Renal cortex interstitium (tissue), 11 donors: Measurements from ENCODE around the gene LTBP1. TPM values are rescaled to one million over a fixed set of nuclear protein-coding genes. Genes with fewer than 3 reads are reported as not detected.
A peak's percentile ranks its signal among the peaks of the same experiment; 100 is the strongest.

Experiments
- DNase-seq, 11 donors: peaks; one replicate each; pipeline ENCODE4 v3.0.0-alpha.2; 2013; ENCODE audit warnings: low read depth in 9 of 11, low spot score in 4 of 11; ENCODE audit errors: extremely low read depth in 1 of 11
- polyA plus RNA-seq, 3 donors: library from polyadenylated mRNA; unstranded; fragments of 120-200 nt; gene quantifications; one replicate each; pipeline ENCODE4 v1.2.1, GENCODE V29; 2013; ENCODE audit not compliant: insufficient read length in 3 of 3

LTBP1 gene
- polyA plus RNA-seq, 3 donors, result 64.5 to 92.8 (median 82.8) TPM

DNA sequence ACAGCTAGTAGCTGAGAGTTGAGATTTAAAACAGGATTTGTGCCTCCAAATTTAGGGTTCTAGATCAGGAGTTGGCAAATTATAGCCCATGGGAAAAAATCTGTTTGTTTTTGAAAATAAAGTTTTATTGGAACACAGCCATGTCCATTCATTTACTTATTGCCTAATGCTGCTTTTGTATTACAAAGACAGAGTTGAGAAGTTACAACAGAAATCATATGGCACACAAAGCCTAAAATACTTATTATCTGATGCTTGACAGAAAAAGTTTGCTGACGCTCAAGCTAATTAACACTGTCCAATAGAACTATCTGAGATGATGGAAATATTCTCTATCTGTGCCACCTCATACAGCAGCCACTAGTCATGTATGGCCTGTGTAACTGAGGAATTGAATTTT is 300.6 kb downstream of the LTBP1 start:
- no peak for DNase-seq

GRCh38 chr2:33250417-33251029 is 303.8 kb downstream of the LTBP1 start:
- DNase-seq, result no peak

GRCh38 chr2:33256162-33256755 is 309.5 kb downstream of the LTBP1 start:
- no peak for DNase-seq

DNA sequence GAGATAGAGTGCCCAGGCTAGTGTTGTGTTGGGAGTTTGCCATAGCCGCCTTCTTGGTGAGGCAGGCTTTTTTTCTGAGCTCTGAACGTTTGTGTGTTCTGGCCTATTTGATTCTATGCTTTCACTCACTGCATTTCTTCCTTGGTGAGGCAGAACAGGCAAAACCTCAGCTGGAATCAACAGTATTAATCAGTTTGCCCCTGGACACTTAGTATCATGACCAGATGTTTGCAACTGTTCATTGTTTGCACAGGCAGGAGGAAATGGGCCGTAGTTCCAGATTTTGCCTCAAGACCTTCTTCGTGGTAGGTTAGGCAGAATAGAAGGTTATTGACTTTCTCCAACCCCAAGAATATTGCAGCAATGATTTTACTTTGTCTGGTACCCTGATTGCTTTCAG is 311.6 kb downstream of the LTBP1 start:
- no peak for DNase-seq

GRCh38 chr2:33262097-33262496 is 315.3 kb downstream of the LTBP1 start:
- DNase-seq, result no peak

GRCh38 chr2:33264766-33265165 is 318.0 kb downstream of the LTBP1 start:
- DNase-seq, result no peak

DNA sequence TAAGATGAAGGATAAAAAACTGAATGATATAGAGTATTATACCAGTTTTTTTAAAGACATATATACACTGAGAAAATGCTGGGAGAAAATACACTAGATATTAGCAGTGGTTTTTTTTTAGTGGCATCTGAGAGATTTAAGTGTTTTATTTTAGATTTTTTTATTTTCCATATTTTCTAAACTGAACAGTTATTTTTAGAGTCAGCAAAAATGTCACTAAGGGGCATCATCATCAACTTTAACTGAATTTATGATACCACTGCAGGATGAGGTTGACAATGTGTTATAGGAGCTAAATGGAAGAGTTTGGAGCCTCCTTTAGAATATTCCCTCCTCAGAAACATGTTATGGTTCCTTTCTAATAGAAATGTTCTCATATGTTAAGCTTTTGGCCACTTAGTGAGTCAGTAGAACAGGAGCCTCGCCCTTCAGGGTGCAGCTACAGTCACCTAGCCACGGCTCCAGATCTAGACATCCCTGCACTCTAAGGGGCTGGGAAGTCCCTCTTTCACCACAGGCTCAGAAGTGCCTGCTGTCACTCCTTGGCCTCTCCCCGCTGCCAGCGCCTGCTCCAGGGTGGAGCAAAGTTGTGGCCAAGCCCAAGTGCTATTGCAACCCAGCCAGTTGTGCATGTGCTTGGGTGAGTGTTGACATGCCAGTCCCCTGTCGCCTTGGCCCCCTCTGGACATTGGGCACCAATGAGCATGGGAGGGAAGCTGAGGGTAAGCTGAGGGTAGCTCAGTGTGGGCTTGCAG is 319.0 kb downstream of the LTBP1 start:
- DNase-seq, result no peak

DNA sequence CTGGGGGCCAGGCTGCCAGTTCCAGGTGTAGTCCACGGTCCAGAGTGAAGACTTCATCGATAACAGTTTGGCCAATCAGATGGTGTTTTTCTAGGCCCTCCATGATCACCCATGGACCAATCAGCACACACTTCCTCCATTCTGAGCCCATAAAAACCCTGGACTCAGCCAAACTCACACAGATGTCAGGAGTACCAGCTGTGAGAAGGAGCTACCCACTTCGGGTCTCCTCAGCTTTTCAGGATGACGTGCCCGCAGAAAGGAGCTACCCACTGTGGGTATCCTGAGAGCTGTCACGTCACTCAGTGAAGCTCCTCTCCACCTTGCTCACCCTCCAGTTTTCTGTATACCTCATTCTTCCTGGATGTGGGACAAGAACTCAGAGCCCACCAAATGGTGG is 319.7 kb downstream of the LTBP1 start:
- DNase-seq, result no peak

- DNase-seq, result no peak
Observed at GRCh38 chr2:33267043-33267442, 320.3 kb downstream of the LTBP1 start.

DNA sequence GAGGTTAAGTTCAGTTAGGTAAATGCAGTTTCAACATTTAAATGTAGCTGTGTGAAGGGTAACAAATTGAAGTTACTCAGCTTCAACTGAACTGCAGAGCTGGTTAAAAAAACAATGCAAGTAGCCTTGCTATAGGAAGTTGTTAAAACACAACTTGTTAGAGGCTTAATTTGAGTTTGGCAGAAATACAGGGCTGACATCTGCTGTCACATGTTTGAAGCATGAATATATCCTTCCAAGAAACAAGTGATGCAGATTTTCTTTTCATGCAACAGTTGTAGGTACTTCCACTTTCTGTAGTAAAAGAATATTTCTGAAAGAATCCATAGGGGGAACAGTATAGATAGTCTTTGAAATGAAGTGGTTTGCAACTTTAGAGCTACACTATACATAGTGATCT is 321.0 kb downstream of the LTBP1 start:
- peak in 1 of 11 donors; percentile 17 for DNase-seq

DNA sequence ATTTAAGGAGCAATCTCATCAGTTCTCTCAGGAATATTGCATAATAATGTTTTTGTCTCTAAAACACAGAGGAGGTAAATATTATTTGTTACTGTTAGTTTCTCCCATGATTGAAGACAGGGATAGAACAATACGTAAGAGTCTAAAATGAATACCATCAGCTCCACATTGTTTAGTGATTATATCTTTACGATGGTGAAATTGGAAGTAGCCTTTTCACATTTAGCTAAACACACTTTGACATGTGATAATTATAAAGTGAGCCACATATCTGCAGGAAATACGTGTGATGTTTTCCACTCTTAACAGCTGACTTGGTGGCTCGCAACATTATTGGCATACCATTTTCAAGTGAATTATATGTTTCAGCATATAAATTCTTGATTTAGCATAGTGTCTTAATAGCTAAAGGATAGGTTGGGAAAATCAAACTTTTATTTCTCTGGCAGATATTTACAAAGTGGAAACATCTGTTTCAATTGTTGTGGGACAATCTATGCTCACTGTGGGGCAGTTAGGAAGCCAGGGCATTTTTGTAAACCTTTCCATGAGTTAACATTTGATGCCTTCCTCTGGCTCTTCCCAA is 321.6 kb downstream of the LTBP1 start:
- DNase-seq, result no peak

DNA sequence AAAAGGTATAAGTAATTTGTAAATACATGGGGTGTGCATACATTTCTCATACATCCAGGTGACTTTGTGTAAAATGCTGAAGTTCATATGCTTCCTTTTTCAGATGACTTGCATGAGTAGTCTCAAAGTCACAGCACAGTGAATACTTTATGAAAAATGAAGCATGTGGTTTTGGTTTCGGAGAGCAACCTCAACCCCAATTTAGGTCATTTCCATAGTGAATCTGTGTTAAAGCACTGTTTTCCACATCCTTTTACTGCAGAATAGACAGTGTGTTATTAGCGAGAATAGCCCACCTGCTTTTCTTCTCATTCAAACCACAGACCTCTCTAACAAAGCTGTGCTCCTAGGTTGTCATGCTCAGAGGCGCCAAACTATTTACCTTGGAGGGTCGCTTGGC is 325.2 kb downstream of the LTBP1 start:
- no peak for DNase-seq

DNA sequence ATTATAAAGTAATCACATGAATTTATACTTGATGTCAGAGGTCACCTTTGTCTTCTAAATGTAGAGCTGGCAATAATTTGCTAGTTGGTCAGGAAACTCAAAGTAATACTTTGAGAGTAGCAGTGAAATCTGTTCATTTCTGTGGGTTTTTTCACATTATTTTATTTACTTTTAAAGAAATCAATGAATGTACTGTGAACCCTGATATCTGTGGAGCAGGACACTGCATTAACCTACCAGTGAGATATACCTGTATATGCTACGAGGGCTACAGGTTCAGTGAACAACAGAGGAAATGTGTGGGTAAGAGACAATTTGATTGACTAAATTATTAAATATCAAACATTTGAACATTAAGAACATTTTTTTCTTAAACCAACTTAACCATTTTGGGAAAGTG is 326.7 kb downstream of the LTBP1 start:
- DNase-seq, result no peak

DNA sequence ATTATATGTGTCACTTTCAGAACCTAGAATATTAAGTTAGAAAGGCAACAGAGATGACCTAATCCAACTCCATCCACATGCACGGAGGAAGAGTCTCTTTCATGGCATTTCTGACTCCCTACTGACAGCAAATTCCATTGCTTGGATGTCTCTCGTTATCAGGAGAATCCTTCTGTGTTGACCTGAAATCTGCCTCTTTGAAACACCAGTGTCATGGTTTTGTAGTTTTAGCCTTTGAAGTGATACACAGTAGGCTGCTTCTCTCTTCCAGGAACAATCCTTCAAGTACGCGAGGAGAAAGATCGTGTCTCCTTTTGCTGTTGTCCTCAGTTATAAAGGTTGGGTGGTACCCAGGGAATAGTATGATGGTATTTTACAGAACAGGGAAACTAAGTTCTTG is 327.8 kb downstream of the LTBP1 start:
- no peak for DNase-seq

DNA sequence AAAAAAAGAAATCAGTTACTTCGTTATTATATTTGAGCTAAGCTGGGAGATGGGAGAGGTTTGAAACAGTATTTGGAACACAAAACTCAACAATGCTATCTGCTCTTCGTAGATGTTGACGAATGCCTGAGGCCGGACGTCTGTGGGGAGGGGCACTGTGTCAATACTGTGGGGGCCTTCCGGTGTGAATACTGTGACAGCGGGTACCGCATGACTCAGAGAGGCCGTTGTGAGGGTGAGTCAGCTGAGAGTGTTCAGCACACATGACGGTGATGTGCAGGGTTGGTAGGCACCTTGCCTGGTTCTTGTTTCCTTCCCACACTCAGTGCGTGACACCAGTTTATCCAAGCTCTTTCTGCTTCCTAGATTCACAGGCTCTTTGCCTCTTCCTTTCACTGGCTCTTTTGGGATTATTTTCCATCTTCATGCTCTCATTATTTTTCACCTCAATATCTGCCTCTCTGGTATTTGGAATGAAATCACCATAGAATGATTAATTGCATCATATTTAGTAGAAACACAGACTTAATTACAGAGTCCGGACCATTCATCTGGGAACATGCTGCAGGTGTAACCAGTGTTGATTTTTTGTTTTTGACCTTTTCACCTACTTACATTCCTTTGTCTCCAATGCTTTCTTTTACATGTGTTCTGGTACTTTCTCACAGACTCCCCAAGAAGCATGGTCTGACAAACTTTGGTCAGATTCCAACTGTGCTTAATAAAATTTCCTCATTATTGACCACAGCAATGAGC is 329.1 kb downstream of the LTBP1 start:
- DNase-seq, result no peak

DNA sequence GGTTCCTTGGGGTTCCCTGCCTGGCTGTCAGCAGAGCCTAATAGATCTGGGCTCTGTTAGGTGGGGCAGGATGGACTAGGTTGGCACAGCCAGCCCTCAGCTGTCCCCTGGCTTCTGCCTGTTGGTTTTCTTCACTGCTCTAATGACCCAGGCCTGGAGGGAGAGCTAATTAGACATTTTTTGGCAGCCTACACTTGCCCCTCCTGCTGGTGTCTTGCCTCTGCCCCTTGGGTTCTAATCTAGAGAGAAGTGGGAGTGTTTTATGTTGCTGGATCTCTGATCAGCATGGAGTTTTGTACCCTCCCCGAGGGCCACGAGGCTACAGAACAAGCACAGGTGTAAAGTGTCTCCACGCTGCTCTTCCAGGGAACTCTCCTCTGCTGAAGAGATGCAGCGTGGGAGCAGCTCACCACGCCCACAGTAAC is 330.3 kb downstream of the LTBP1 start:
- DNase-seq, result peak in 1 of 11 donors; percentile 13

DNA sequence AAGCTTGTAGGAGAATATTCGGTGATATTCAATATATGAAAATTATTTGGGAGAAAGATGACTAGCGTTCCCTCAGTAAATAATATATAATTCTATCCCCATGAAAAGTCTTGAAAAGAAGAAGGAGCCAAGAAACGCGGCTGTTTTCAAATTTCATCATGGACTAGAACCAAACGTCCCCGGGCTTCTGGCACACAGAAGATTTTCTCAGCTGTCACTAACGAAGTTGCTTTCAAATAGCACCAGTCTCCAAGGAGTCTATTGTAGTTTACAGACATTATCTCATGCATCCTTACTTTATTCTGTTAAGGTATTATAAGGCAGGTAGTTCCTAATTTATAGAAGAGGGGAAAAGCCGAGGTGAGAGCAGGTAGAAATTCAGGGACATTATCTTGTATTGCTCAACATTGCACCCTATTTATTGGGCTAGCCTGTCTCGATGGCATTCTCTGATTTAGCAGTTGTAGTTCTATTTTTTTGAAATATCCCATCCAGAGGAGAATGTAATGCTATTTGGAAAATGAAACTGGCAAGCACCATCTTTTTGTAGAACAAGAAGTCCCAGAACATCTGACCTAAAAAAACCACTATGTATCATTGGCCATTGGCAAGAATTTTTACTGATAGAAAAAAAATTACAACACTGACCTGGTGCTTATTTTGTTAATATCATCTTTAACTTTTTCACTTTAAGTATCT is 331.6 kb downstream of the LTBP1 start:
- no peak for DNase-seq

GRCh38 chr2:33284287-33284686 is 337.5 kb downstream of the LTBP1 start:
- no peak for DNase-seq

GRCh38 chr2:33287507-33288005 is 340.8 kb downstream of the LTBP1 start:
- DNase-seq, result no peak
